Stimulated activated CD4-positive, alpha-beta T cell treated with anti-CD3 and anti-CD28 coated beads, TNF-alpha, amount 100 ng/mL, for 48 hours (primary cell): ENCODE measurements around the gene MOV10.

Experiments used
- DNase-seq, 3 donors: peaks; one replicate each; pipeline ENCODE4 v3.0.0-alpha.2; 2020; ENCODE audit warnings: low read depth in 3 of 3

MOV10 gene

DNA sequence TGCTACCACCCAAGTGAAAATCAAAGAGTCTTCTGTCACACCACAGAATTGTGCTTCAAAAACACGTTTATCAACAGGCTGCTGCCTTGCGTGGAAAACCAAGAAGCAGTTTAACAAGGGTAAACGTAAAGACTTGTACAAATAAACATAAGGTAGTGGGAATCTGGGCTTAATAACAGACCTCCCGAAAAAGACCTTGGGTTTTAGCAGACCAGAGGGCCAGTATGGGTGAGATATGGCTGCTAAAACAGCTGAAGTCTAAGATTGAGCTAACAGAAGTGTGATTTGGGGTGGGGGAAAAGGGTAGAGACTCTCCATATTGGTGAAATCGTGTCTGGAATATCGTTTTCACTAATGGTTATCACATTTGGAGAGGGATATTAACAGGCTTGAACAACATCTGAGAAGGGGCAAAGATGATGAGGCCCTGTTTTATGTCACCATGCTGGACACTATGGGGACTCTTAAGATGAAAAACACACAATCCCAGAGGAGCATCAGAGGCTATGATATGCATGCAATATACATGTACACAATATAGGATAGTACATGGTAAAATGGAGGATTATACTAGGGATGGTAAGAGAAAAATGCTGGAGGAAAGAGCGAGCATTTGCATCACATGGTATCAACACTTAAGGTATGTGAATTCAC lies 1.4 kb downstream of the MOV10 start:
- DNase-seq = no peak

DNA sequence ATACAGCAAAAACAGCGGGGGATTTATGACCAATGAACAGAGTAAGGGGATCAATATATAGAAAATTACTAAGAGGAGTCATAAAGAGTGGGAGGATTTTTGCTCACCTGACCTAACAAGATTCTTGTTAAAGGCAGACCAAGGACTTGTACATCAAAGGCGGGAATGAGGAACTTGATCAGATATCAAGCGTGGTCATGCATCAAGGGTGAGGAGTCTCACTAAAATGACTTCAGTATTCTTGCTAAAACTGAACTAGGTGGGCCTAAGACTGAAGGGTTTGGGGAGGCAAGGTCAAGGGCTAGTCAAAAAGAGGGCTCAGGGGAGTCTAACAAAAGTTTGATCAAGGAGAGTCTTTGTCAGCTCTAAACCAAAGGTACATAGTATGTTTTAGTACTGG lies 2.1 kb downstream of the MOV10 start:
- DNase-seq = no peak

DNA sequence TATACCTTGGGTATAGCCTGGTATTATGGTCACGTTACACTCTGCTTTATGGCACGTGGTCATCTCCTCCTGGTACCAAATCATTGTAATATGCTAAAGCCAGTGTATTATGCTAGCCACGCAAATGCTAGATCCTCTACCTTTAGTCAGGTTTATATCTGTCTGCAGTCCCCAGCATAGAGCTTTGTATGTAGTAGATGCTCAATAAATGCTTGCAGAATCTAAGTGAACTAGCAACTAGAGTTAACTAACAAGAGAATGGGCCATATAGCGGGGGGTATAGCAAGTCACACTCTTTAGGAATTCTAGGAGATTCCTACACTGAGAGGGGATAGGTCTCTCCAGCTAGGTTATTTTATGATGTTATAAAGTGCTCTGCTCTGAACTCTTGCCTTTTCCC lies 3.0 kb downstream of the MOV10 start:
- no peak for DNase-seq

DNA sequence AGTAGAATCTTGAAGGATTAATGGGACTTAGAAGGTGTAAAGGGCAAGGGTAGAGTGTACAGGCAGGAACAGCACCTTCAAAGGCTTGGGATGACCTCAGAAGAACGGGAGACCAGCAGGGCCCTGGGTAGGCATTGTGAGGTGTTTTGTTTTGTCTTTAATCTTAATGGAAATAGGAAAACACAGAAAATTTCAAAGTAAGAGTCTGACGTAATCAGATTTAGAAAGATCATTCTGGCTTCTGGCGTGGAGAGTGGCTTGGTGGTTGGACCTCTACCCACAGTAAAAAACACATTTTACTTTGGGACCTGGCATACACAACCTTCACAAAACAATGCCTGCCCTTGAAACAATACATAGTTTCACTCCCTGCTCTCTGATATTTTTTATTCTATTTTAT lies 4.1 kb downstream of the MOV10 start:
- no peak for DNase-seq

DNA sequence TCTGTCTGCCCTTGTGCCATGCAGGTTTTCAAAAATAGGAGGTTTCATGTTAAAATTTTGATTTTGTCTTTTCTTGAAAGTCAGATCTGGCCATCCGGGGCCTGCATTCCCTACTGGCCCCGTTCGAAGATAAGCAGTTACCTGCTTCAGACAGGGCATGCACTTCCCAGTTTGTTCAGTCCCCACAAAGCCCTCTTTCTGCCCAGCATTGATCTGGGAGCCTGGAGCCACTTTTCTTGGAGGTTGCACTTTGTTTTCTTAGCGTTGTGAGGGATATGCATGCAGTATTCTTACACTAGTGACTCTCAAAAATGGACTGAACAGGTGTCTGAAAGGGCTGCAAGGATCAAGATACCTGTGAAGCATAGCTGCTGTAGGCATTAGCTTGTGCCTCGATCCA lies 11.5 kb downstream of the MOV10 start:
- no peak for DNase-seq

DNA sequence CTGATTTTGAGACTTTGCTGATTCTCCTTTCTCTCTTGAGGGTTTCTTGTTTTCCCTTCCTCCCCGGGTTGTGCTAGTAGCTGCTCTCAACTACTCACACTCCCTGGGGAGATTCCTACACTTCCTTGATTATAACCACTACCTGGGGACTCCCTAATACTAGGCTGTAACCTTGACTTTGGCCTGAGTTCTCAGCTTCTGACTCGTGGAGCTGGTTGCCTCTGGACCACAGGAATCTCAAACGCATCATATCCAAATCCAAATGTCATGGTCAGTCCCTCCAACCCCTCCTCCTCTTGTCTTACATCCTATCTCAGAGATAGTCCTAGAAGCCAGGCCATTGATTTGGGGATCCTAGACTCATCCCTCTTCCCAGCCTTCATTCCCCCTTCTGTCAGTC lies 12.0 kb downstream of the MOV10 start:
- DNase-seq = no peak

DNA sequence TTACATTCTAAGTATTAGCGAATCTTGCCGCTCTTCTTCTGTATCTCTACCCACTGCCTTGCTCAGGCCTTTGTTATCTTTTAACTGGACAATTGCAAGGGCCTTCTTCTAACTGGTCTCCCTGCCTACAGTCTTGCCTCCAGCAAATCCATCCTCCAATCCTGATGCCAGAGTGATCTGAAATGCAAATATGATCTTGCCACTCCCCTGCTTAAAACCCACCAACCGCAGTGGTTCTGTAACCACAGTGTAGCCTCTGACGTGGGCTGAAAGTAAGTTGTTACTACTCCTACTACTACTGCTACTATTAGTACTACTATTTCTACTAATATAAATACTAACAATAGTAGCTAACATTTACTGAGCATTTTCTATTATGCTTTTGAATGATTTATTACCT lies 12.4 kb downstream of the MOV10 start:
- no peak for DNase-seq

DNA sequence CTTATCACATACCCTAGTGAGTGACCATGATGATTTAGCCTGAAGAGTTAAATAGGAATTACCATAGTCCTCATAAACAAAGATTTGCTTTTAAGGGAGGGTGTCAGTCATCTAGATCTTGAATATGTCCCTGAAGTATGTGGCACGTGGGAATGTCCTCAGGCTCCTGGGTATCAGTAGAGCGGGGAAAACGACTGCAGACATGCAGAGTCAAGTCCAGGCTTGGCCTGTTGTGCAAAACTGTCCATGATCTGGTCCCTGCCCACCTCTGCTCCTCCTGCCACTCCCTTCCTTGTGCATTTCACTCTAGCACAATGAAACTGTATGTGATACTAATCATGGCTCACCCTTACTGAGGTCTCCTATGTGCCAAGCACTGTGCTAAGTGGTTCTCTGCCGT lies 12.9 kb downstream of the MOV10 start:
- DNase-seq = no peak

DNA sequence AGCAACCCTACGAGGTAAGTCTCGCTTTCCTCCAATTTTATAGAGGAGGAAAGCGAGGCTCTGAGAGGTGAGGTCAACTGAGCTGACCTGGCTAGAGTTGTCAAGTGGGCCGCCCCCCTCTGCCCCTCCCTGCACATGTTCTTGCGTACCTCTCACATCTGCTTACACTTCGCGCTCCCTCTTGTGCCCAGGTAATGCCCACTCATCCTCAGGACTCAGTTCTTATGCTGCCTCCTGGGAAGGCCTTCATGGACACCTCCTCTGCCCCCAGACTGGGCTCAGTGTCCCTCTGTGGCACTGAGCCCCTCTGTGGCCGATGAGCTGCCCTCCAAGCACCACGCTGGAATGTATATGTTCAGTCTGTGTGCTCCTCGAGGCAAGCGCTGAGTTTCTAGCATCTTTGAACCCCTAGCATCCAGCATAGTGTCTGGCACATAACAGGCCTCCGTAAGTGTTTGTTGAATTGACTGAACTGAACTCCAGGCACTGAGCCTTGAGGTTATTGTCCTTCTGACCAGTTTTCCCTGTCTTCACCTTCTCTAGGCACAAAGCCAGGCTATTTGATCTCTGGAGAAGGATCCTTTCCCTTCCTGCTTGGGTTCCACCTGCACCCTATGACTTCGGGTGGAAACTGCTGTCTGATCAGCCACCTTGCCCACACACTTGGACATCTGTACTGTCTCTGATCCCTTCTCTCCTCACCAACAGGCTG lies 13.5 kb downstream of the MOV10 start:
- DNase-seq = no peak

DNA sequence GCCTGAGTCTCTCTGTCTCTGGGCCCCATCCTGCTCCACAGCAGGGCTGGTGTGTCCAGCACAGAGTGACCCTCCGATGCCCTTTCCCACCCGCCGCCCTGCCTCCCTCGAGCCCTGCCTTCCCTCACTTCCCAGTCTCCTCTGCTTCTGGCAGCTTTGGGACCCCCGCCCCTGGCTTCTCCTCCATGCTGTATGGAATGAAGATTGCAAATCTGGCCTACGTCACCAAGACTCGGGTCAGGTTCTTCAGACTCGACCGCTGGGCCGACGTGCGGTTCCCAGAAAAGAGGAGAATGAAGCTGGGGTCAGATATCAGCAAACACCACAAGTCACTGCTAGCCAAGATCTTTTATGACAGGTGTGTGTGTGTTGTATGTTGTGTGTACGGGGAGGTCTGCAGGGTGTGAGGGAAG lies 14.3 kb downstream of the MOV10 start:
- DNase-seq = no peak

DNA sequence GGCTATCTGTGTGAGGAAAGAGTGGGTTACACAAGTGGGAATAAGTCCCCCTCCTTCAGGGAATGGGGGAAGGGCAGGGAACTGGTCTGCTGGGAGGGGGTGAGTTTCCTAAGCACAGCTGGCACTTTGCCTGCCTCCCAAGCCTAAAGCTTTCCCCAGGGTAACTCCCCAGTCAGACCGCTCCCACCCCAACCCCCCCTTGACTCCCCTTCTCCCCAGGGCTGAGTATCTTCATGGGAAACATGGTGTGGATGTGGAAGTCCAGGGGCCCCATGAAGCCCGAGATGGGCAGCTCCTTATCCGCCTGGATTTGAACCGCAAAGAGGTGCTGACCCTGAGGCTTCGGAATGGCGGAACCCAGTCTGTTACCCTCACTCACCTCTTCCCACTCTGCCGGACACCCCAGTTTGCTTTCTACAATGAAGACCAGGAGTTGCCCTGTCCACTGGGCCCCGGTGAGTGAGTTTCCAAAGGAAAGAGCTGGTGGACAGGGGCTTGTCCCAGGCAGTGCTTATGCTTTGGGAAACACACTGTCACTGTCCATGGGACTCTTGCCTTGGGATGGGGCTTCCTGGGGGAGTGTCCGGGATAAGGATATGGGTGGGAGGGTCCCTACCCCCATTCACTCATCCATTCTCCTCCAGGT lies 14.9 kb downstream of the MOV10 start:
- DNase-seq = no peak

DNA sequence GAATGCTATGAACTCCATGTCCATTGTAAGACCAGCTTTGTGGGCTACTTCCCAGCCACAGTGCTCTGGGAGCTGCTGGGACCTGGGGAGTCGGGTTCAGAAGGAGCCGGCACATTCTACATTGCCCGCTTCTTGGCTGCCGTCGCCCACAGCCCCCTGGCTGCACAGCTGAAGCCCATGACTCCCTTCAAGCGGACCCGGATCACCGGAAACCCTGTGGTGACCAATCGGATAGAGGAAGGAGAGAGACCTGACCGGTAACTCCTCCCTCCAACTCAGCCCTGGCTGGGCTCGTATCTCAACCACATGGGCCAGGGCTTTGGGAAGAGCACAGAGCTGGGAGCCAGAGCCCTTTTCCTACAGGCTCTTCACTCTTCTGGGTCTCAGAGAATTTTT lies 15.4 kb downstream of the MOV10 start:
- DNase-seq = no peak

DNA sequence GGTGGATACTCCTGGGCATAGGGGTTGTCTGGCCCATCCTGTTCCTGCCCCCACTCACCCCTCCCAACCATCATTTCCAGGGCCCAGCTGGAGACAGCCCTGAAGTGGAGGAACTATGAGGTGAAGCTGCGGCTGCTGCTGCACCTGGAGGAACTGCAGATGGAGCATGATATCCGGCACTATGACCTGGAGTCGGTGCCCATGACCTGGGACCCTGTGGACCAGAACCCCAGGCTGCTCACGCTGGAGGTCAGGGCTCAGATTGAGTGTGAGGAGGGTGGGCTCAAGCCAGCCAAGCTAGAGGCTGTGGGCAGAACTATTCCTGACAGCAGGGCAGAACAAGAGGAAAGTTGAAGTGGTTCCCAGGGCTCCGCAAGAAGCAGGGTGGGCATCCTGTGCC lies 18.2 kb downstream of the MOV10 start:
- no peak for DNase-seq

DNA sequence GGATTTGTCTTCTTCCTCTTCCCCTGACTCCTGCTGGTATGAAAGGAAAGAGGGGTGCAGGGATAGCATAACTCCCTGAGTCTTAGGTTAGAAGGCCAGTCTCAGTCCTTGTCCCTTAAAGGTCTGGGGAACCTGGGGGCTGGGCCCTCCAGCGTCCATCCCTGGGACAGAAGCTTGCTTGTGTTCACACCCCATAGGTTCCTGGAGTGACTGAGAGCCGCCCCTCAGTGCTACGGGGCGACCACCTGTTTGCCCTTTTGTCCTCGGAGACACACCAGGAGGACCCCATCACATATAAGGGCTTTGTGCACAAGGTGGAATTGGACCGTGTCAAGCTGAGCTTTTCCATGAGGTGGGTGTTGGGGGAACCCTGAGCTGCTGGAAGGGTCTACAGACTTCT lies 19.4 kb downstream of the MOV10 start:
- no peak for DNase-seq

DNA sequence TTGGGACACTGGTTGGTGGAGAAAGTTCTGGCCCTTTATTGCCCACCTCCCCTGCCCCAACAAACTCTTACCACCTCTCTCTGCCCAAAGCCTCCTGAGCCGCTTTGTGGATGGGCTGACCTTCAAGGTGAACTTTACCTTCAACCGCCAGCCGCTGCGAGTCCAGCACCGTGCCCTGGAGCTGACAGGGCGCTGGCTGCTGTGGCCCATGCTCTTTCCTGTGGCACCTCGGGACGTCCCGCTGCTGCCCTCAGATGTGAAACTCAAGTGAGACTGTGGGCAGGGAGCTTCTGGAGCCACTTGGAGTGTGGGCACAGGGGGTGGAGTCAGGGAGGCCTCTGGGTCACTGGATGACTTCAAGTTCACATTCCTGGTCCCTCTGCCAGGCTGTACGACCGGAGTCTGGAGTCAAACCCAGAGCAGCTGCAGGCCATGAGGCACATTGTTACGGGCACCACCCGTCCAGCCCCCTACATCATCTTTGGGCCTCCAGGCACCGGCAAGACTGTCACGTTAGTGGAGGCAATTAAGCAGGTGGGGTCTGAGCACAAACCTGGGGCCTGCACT lies 20.0 kb downstream of the MOV10 start:
- no peak for DNase-seq

DNA sequence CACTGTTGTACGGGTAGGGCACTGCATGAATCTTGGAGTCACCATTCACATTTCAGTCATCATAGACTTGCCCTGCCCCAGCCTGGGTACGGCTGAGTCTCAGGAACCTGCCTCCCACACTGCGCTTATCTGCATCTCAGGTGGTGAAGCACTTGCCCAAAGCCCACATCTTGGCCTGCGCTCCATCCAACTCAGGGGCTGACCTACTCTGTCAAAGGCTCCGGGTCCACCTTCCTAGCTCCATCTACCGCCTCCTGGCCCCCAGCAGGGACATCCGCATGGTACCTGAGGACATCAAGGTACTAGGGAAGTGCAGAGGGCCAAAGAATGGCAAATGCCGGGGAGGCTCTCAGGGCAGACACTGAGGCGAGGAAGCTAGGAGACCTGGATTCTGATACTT lies 20.8 kb downstream of the MOV10 start:
- no peak for DNase-seq

DNA sequence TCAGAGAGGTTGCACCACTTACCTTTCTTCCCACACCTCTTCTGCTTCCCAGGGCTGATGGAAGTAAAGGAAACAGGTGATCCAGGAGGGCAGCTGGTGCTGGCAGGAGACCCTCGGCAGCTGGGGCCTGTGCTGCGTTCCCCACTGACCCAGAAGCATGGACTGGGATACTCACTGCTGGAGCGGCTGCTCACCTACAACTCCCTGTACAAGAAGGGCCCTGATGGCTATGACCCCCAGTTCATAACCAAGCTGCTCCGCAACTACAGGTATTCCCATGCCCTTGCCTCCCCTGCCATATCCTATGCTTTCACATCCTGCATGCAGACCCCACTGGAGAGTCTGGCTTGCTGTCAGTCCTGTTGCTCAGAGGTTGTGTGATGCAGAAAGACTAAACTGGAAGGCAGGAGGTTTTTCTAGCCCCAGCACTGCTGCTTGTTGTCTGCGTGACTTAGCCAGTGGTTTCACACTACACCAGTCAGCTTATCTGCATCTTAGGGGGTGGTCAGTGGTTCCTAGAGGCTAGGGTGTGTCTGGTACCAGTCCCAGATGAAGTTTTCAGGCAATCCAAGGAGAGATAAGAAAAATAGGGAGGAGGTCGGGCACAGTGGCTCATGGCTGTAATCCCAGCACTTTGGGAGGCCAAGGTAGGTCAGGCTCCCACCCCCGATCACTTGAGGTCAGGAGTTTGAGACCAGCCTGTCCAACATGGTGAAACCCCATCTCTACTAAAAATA lies 22.3 kb downstream of the MOV10 start:
- no peak for DNase-seq

DNA sequence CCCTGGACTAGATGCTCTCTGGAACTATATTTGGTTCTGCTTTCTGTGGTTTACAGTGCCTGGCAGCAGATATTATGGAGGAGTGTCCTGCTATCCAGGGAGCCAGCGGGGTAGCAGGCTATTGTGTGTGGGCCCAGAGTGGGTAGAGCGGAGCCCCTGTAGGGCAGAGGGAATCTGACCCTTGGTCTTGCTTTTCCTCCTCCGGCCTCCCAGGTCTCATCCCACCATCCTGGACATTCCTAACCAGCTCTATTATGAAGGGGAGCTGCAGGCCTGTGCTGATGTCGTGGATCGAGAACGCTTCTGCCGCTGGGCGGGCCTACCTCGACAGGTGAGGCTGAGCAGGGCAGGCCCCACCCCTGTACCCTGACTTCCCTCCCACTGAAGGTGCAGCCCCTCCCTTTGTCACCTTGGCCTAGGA lies 23.3 kb downstream of the MOV10 start:
- no peak for DNase-seq

DNA sequence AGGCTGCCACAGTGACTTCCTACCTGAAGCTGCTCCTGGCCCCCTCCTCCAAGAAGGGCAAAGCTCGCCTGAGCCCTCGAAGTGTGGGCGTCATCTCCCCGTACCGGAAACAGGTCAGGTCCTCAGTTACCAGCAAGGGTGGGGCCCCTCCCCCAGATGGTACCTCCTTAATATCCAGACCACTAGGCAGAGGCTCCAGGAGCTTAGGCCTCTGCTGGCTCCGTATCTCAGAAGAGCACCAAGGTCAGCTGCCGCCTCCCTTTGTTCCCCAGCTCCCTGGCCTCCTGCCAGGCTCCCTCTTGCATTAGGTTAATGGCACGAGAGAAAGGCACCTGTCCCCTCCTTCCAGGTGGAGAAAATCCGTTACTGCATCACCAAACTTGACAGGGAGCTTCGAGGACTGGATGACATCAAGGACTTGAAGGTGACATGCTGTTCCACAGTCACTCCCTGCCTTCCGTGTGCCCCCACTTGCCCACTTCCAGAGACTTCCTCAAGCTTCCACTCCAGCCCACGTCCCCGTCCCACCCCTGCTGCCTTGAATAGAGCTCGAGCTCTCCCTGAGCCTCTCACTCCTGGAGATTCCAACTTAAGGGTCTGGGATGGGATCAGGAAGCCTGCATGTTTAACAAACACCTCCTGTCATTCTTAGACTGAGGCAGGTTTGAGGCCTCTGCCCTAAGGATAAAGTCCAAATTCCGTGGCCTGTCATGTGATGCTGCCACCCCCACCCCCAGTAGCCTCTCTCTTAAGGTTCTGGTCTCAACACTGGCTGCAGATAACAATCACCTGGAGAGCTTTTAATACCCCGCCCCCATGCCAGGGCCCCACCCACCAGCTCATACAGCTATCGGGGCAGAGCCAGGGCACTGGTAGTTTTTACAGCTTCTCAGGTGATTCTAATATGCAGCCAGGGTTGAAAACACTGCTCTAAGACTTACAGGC lies 24.2 kb downstream of the MOV10 start:
- no peak for DNase-seq

DNA sequence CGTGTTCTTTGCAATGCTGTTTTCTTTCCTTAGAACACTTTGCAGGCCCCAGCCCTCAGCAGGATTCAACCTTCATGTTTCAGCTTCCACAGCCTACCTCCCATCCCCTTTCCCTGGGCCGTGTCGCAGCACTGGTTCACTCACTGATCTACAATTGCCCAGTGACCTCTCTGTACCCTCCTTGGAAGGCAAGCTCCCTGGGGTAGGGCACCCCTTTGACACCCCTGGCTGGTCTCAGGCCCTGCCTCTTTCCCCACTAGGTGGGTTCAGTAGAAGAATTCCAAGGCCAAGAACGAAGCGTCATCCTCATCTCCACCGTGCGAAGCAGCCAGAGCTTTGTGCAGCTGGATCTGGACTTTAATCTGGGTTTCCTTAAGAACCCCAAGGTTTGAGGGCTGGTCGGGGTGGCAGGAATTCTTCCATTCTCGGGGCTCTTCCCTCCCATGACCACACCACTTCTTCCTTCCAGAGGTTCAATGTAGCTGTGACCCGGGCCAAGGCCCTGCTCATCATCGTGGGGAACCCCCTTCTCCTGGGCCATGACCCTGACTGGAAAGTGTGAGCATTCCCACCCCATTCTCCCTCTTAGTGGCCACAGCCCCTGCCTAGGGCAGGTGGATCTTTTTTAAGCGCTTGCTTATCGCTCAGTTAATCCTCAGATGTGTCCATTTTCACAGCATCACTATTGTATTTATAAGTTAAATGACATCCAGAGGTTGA lies 25.1 kb downstream of the MOV10 start:
- no peak for DNase-seq
